Activated CD4-positive, alpha-beta T cell treated with anti-CD3 and anti-CD28 coated beads for 48 hours (primary cell): ENCODE measurements around the gene TEC.
"Not testable (repeated sequence)": the region's sequence is repeated elsewhere in the genome, so short reads cannot be mapped to it uniquely, and the experiment has no call there.

ENCODE experiments used
- DNase-seq: peaks from one replicate; pipeline ENCODE4 v3.0.0-alpha.2; 2020

TEC gene

GRCh38 chr4:48193921-48194468, 75.6 kb downstream of the TEC start:
- no peak for DNase-seq

GRCh38 chr4:48193096-48193836, 76.4 kb downstream of the TEC start:
- no peak for DNase-seq

- DNase-seq, result no peak
These were observed 77.9 kb downstream of the TEC start for GRCh38 chr4:48191758-48192157.

GRCh38 chr4:48190839-48191238, 78.8 kb downstream of the TEC start:
- DNase-seq, result no peak

- DNase-seq, result no peak
These were observed 79.9 kb downstream of the TEC start for GRCh38 chr4:48189731-48190130.

- DNase-seq, result no peak
These were observed 81.2 kb downstream of the TEC start for GRCh38 chr4:48188390-48188789.

- DNase-seq, result no peak
These were observed 81.8 kb downstream of the TEC start for GRCh38 chr4:48187813-48188212.

- not testable (repeated sequence) for DNase-seq
These were observed 82.6 kb downstream of the TEC start for GRCh38 chr4:48187066-48187465.

- DNase-seq, result not testable (repeated sequence)
These were observed 83.2 kb downstream of the TEC start for GRCh38 chr4:48186394-48186793.

GRCh38 chr4:48184882-48185281, 84.8 kb downstream of the TEC start:
- no peak for DNase-seq

- DNase-seq, result no peak
These were observed 89.4 kb downstream of the TEC start for GRCh38 chr4:48180234-48180633.

- DNase-seq, result no peak
These were observed 90.7 kb downstream of the TEC start for GRCh38 chr4:48178931-48179330.

GRCh38 chr4:48175806-48176205, 93.8 kb downstream of the TEC start:
- no peak for DNase-seq

- DNase-seq, result no peak
These were observed 94.3 kb downstream of the TEC start for GRCh38 chr4:48175328-48175727.

- DNase-seq, result no peak
These were observed 96.3 kb downstream of the TEC start for GRCh38 chr4:48173056-48173991.

- no peak for DNase-seq
These were observed 97.0 kb downstream of the TEC start for GRCh38 chr4:48172651-48173050.

- no peak for DNase-seq
These were observed 100.0 kb downstream of the TEC start for GRCh38 chr4:48169636-48170035.

- DNase-seq, result no peak
These were observed 101.9 kb downstream of the TEC start for GRCh38 chr4:48167538-48168263.

- DNase-seq, result not testable (repeated sequence)
These were observed 105.1 kb downstream of the TEC start for GRCh38 chr4:48164561-48164960.

GRCh38 chr4:48163746-48164145, 105.9 kb downstream of the TEC start:
- no peak for DNase-seq

GRCh38 chr4:48162162-48162561, 107.5 kb downstream of the TEC start:
- no peak for DNase-seq

- DNase-seq, result no peak
These were observed 112.4 kb downstream of the TEC start for GRCh38 chr4:48157271-48157670.

- DNase-seq, result no peak
These were observed 113.2 kb downstream of the TEC start for GRCh38 chr4:48156423-48156822.
